ENCODE data around the gene MARCHF2.

MARCHF2 gene

DNA sequence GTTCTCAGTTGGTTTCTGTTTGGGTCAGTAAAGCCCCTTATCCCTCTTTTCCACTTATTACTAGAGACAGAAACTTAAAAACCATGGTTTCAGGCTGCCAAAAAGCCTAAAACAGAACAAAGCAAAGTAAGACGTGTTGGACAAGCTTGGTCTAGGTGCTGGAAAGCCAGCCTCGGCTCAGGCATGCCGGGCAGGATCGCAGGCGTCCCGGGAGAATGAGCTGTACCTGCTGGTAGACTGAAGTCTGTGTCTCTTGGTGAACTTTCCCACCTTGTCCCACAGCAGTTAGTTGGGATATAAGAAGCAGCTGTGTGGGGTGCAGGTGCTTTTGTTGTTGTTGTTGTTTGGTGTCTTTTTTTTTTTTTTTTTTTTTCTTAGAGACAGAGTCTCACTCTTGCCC lies 68.5 kb downstream of the MARCHF2 start:
- peaks cover 11% of the 10 kb centered on the region; the same call in 1 of the 2 replicates for H3K36me3 ChIP-seq (ENCODE audit: low read length)
- peaks cover 51% of the 10 kb centered on the region for H3K79me2 ChIP-seq (ENCODE audit: insufficient read depth, low read length)
- no peak overlapping the region for H2AFZ ChIP-seq (ENCODE audit: low read depth, low read length, severe bottlenecking)
- no peaks in the 10 kb centered on the region for H3K9me3 ChIP-seq (ENCODE audit: insufficient read depth, low read length)
- H3K27ac ChIP-seq (ENCODE audit: low read depth, low read length): no peak overlapping the region
- no peak overlapping the region for H3K4me3 ChIP-seq (ENCODE audit: insufficient read depth, low read length, poor library complexity, severe bottlenecking)
- H4K20me1 ChIP-seq (ENCODE audit: low read depth, low read length): peaks cover 19% of the 10 kb centered on the region; the same call in 1 of the 2 replicates
- H3K4me2 ChIP-seq (ENCODE audit: low read depth, low read length, poor library complexity, severe bottlenecking): no peak overlapping the region
- H3F3A ChIP-seq (ENCODE audit: insufficient read depth): no peaks in the 10 kb centered on the region
- H3K9ac ChIP-seq (ENCODE audit: low read length): no peak overlapping the region
- TF ChIP-seq, protein P1, sequence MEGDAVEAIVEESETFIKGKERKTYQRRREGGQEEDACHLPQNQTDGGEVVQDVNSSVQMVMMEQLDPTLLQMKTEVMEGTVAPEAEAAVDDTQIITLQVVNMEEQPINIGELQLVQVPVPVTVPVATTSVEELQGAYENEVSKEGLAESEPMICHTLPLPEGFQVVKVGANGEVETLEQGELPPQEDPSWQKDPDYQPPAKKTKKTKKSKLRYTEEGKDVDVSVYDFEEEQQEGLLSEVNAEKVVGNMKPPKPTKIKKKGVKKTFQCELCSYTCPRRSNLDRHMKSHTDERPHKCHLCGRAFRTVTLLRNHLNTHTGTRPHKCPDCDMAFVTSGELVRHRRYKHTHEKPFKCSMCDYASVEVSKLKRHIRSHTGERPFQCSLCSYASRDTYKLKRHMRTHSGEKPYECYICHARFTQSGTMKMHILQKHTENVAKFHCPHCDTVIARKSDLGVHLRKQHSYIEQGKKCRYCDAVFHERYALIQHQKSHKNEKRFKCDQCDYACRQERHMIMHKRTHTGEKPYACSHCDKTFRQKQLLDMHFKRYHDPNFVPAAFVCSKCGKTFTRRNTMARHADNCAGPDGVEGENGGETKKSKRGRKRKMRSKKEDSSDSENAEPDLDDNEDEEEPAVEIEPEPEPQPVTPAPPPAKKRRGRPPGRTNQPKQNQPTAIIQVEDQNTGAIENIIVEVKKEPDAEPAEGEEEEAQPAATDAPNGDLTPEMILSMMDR (IDR thresholded peaks at IDR 0.05; ENCODE audit: insufficient read depth, low read length, poor library complexity, severe bottlenecking): no peak
- TF ChIP-seq EZH2phosphoT487 (conservative IDR thresholded peaks at IDR 0.05; ENCODE audit: low read length): no peak
- H3K9me2 ChIP-seq (replicated peaks; ENCODE audit: insufficient read depth, low read length): no peaks in the 10 kb centered on the region
- no peaks in the 10 kb centered on the region for H3K27me3 ChIP-seq (ENCODE audit: low read length)

DNA sequence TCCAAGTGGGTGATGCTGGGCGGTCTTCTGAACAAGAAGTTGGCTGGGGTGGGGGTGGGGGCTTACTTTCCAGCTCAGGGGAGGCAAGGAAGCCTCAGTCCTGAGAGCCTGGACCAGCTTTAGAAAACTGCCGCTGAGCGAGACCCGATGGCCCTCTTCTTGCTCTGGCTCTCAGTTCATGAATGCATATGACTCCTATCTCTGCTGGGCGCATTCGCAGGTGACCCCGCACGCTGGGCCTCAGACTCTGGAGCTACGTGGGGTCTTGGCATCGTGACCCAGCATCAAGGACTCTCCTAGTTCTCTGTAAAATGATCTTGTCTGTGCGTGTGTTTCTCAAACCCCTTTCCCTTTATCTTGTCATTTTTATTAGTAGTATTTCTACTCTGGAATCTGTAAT lies 69.6 kb downstream of the MARCHF2 start:
- H3K9me3 ChIP-seq (ENCODE audit: insufficient read depth, low read length): no peaks in the 10 kb centered on the region
- no peak overlapping the region for H3K4me3 ChIP-seq (ENCODE audit: insufficient read depth, low read length, poor library complexity, severe bottlenecking)
- no peaks in the 10 kb centered on the region for H3F3A ChIP-seq (ENCODE audit: insufficient read depth)
- H4K20me1 ChIP-seq (ENCODE audit: low read depth, low read length): peaks cover 18% of the 10 kb centered on the region; the same call in 1 of the 2 replicates
- no peak overlapping the region for H2AFZ ChIP-seq (ENCODE audit: low read depth, low read length, severe bottlenecking)
- peaks cover 11% of the 10 kb centered on the region; the same call in 1 of the 2 replicates for H3K36me3 ChIP-seq (ENCODE audit: low read length)
- no peak overlapping the region for H3K27ac ChIP-seq (ENCODE audit: low read depth, low read length)
- H3K9ac ChIP-seq (ENCODE audit: low read length): no peak overlapping the region
- TF ChIP-seq EZH2phosphoT487 (conservative IDR thresholded peaks at IDR 0.05; ENCODE audit: low read length): no peak
- TF ChIP-seq, protein P1 (IDR thresholded peaks at IDR 0.05; ENCODE audit: insufficient read depth, low read length, poor library complexity, severe bottlenecking): no peak
- H3K9me2 ChIP-seq (replicated peaks; ENCODE audit: insufficient read depth, low read length): no peaks in the 10 kb centered on the region
- no peak overlapping the region for H3K4me2 ChIP-seq (ENCODE audit: low read depth, low read length, poor library complexity, severe bottlenecking)
- no peaks in the 10 kb centered on the region for H3K27me3 ChIP-seq (ENCODE audit: low read length)
- peaks cover 41% of the 10 kb centered on the region for H3K79me2 ChIP-seq (ENCODE audit: insufficient read depth, low read length)

DNA sequence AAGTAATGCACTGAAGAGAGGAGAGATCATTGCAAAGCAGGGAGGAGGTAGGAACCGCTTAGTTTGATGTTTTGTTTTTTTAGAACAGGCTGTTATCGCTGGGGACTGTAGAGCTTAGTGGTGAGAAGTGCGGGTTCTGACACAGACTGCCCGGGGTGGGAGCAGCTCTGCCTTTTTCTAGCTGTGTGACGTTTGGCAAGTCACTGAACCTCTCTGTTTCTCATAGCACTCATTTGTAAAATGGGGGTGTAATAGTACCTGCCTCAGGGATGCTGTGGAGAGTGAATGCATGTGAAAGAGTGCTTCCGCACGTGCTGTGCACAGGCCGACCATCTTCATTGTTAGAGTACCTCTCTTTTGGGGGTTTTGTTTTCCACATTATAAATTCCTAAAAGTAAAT lies 70.1 kb downstream of the MARCHF2 start:
- Histone ChIP-seq H3K27ac (ENCODE audit: low read depth, low read length) (no peak overlapping the region), H3K9me2 (replicated peaks; ENCODE audit: insufficient read depth, low read length) (no peaks in the 10 kb centered on the region), H3F3A (ENCODE audit: insufficient read depth) (no peaks in the 10 kb centered on the region), H3K9me3 (ENCODE audit: insufficient read depth, low read length) (no peaks in the 10 kb centered on the region), H3K79me2 (ENCODE audit: insufficient read depth, low read length) (peaks cover 36% of the 10 kb centered on the region), H4K20me1 (ENCODE audit: low read depth, low read length) (peaks cover 13% of the 10 kb centered on the region; the same call in 1 of the 2 replicates), H3K27me3 (ENCODE audit: low read length) (no peaks in the 10 kb centered on the region), H3K36me3 (ENCODE audit: low read length) (peaks cover 11% of the 10 kb centered on the region; the same call in 1 of the 2 replicates), H3K4me2 (ENCODE audit: low read depth, low read length, poor library complexity, severe bottlenecking) (no peak overlapping the region), H2AFZ (ENCODE audit: low read depth, low read length, severe bottlenecking) (no peak overlapping the region), H3K4me3 (ENCODE audit: insufficient read depth, low read length, poor library complexity, severe bottlenecking) (no peak overlapping the region), H3K9ac (ENCODE audit: low read length) (no peak overlapping the region)
- TF ChIP-seq EZH2phosphoT487 (conservative IDR thresholded peaks at IDR 0.05; ENCODE audit: low read length): no peak

DNA sequence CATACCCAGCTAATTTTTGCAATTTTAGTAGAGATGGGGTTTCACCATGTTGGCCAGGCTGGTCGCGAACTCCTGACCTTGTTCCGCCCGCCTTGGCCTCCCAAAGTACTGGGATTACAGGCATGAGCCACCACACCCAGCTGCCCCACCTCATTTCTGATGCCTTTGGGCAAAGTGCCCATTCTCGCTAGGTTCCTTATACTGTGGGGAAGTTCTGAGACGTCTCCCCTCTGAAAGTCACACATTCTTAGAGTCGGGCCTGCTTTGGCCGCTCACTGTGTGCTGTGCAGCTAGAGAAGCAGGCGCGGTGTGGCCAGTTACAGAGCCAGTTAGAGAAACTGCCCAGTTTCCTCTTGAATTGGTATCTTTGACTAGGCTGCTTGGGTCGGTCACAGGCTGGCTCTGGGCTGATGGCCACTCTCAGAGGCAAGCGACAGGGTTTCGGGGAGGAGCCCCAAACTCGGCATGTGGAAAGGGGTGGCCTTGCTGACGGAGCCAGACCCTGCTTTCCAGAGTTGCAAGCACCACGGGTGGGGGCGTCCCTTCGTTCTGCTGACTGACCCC lies 71.3 kb downstream of the MARCHF2 start:
- Histone ChIP-seq H3K9ac (ENCODE audit: low read length) (no peak overlapping the region), H3K9me2 (replicated peaks; ENCODE audit: insufficient read depth, low read length) (no peaks in the 10 kb centered on the region), H3K9me3 (ENCODE audit: insufficient read depth, low read length) (no peaks in the 10 kb centered on the region), H3K79me2 (ENCODE audit: insufficient read depth, low read length) (peaks cover 24% of the 10 kb centered on the region), H2AFZ (ENCODE audit: low read depth, low read length, severe bottlenecking) (no peak overlapping the region), H3K4me2 (ENCODE audit: low read depth, low read length, poor library complexity, severe bottlenecking) (no peak overlapping the region), H4K20me1 (ENCODE audit: low read depth, low read length) (peaks cover 9% of the 10 kb centered on the region; the same call in 1 of the 2 replicates), H3K36me3 (ENCODE audit: low read length) (peaks cover 8% of the 10 kb centered on the region; the same call in 1 of the 2 replicates), H3K27me3 (ENCODE audit: low read length) (no peaks in the 10 kb centered on the region), H3K27ac (ENCODE audit: low read depth, low read length) (no peak overlapping the region), H3K4me3 (ENCODE audit: insufficient read depth, low read length, poor library complexity, severe bottlenecking) (no peak overlapping the region), H3F3A (ENCODE audit: insufficient read depth) (no peaks in the 10 kb centered on the region)
- no peak for TF ChIP-seq EZH2phosphoT487 (conservative IDR thresholded peaks at IDR 0.05; ENCODE audit: low read length)
- TF ChIP-seq, protein P1 (IDR thresholded peaks at IDR 0.05; ENCODE audit: insufficient read depth, low read length, poor library complexity, severe bottlenecking): no peak
